Nephron progenitor cell (in vitro differentiated cells): ENCODE measurements around the gene ZBTB45.

Experiments used
- DNase-seq: peaks from one replicate; pipeline ENCODE4 v3.0.0; 2021
- H3K27ac Mint-ChIP-seq: 2 replicates; pipeline ENCODE4 v1.8.0; 2021; ENCODE audit warnings: mild to moderate bottlenecking, moderate library complexity, mixed read lengths
- H3K27me3 Mint-ChIP-seq: 2 replicates; pipeline ENCODE4 v1.8.0; 2021; ENCODE audit warnings: mild to moderate bottlenecking, low read depth, mixed read lengths; ENCODE audit not compliant: poor library complexity
- H3K36me3 Mint-ChIP-seq: 2 replicates; pipeline ENCODE4 v1.8.0; 2021; ENCODE audit warnings: low read depth, mixed read lengths
- H3K4me1 Mint-ChIP-seq: 2 replicates; pipeline ENCODE4 v1.8.0; 2021; ENCODE audit warnings: mixed read lengths
- H3K4me3 Mint-ChIP-seq: 2 replicates; pipeline ENCODE4 v1.8.0; 2021; ENCODE audit warnings: mild to moderate bottlenecking, moderate library complexity, mixed read lengths
- H3K9me3 Mint-ChIP-seq: 2 replicates; pipeline ENCODE4 v1.8.0; 2021; ENCODE audit warnings: mild to moderate bottlenecking, moderate library complexity, mixed read lengths
- CTCF ChIP-seq: fragments of 200-600 bp; sonication (generic); IDR thresholded peaks from 2 replicates; pipeline ENCODE4 v1.5.0; 2021; ENCODE audit warnings: antibody characterized with exemption

ZBTB45 gene

GRCh38 chr19:58483776-58484175 lies 35.8 kb downstream of the ZBTB45 start:
- Mint-ChIP-seq H3K36me3 (peaks cover 20% of the 10 kb centered on the region), H3K4me3 (no peak overlapping the region), H3K4me1 (no peaks in the 10 kb centered on the region), H3K9me3 (peaks cover 3% of the 10 kb centered on the region), H3K27me3 (peaks cover 3% of the 10 kb centered on the region), H3K27ac (no peak overlapping the region)
- TF ChIP-seq CTCF = no peak
- DNase-seq = no peak

- H3K36me3 Mint-ChIP-seq = peaks cover 21% of the 10 kb centered on the region
- no peak overlapping the region for H3K4me3 Mint-ChIP-seq
- TF ChIP-seq CTCF = no peak
- peaks cover 3% of the 10 kb centered on the region for H3K27me3 Mint-ChIP-seq
- peaks cover 3% of the 10 kb centered on the region for H3K9me3 Mint-ChIP-seq
- H3K27ac Mint-ChIP-seq = no peak overlapping the region
- no peak for DNase-seq
- H3K4me1 Mint-ChIP-seq = peaks cover 2% of the 10 kb centered on the region
These were observed 37.2 kb downstream of the ZBTB45 start for GRCh38 chr19:58482372-58482771.

- Mint-ChIP-seq H3K4me3 (no peak overlapping the region), H3K4me1 (peaks cover 11% of the 10 kb centered on the region), H3K36me3 (peaks cover 21% of the 10 kb centered on the region), H3K9me3 (no peaks in the 10 kb centered on the region), H3K27ac (peak overlapping the region; percentile 84), H3K27me3 (peaks cover 3% of the 10 kb centered on the region)
- TF ChIP-seq CTCF = no peak
- DNase-seq = no peak
These were observed 38.8 kb downstream of the ZBTB45 start for GRCh38 chr19:58480831-58481230.

GRCh38 chr19:58480481-58480830 lies 39.2 kb downstream of the ZBTB45 start:
- no peak for DNase-seq
- Mint-ChIP-seq H3K4me1 (peaks cover 12% of the 10 kb centered on the region), H3K27me3 (peaks cover 3% of the 10 kb centered on the region), H3K4me3 (no peak overlapping the region), H3K9me3 (no peaks in the 10 kb centered on the region), H3K36me3 (peaks cover 21% of the 10 kb centered on the region), H3K27ac (no peak overlapping the region)
- no peak for TF ChIP-seq CTCF

GRCh38 chr19:58479736-58480480 lies 39.7 kb downstream of the ZBTB45 start:
- no peak overlapping the region for H3K27ac Mint-ChIP-seq
- no peaks in the 10 kb centered on the region for H3K27me3 Mint-ChIP-seq
- no peak for TF ChIP-seq CTCF
- H3K4me3 Mint-ChIP-seq = no peak overlapping the region
- peaks cover 21% of the 10 kb centered on the region for H3K36me3 Mint-ChIP-seq
- H3K4me1 Mint-ChIP-seq = peaks cover 17% of the 10 kb centered on the region
- no peak for DNase-seq
- H3K9me3 Mint-ChIP-seq = no peaks in the 10 kb centered on the region

- Mint-ChIP-seq H3K4me1 (peaks cover 23% of the 10 kb centered on the region), H3K36me3 (peaks cover 21% of the 10 kb centered on the region), H3K9me3 (no peaks in the 10 kb centered on the region), H3K4me3 (no peak overlapping the region), H3K27me3 (no peaks in the 10 kb centered on the region), H3K27ac (no peak overlapping the region)
- DNase-seq = no peak
- TF ChIP-seq CTCF = no peak
These were observed 40.3 kb downstream of the ZBTB45 start for GRCh38 chr19:58479303-58479702.
